Endothelial cell (in vitro differentiated cells): ENCODE measurements around the gene AGPAT3. TPM values are rescaled to one million over a fixed set of nuclear protein-coding genes. Genes with fewer than 3 reads are reported as not detected.

Experiments used
- DNase-seq: peaks from one replicate; pipeline ENCODE4 v3.0.0; 2021; ENCODE audit warnings: low spot score
- H3K27ac Mint-ChIP-seq: one replicate; pipeline ENCODE4 v1.8.0; 2021; ENCODE audit warnings: mixed read lengths, inconsistent platforms; ENCODE audit not compliant: unreplicated experiment
- H3K27me3 Mint-ChIP-seq: one replicate; pipeline ENCODE4 v1.8.0; 2021; ENCODE audit warnings: mild to moderate bottlenecking, moderate library complexity, mixed read lengths, inconsistent platforms; ENCODE audit not compliant: unreplicated experiment
- H3K36me3 Mint-ChIP-seq: one replicate; pipeline ENCODE4 v1.8.0; 2021; ENCODE audit warnings: mild to moderate bottlenecking, low read depth, mixed read lengths, inconsistent platforms; ENCODE audit not compliant: unreplicated experiment
- H3K4me1 Mint-ChIP-seq: one replicate; pipeline ENCODE4 v1.8.0; 2021; ENCODE audit warnings: mild to moderate bottlenecking, mixed read lengths, inconsistent platforms; ENCODE audit not compliant: unreplicated experiment
- H3K4me3 Mint-ChIP-seq: one replicate; pipeline ENCODE4 v1.8.0; 2021; ENCODE audit warnings: mild to moderate bottlenecking, mixed read lengths, inconsistent platforms; ENCODE audit not compliant: unreplicated experiment
- H3K9me3 Mint-ChIP-seq: one replicate; pipeline ENCODE4 v1.8.0; 2021; ENCODE audit warnings: mixed read lengths, inconsistent platforms; ENCODE audit not compliant: unreplicated experiment
- total RNA-seq: library from RNA; stranded (reverse); fragmentation: NEBNext Ultra II Directional; extraction: Animal tissue kit (Norgen Biotek cat#: 25700); gene quantifications from one replicate; pipeline ENCODE4 v1.2.1, GENCODE V29; 2021; ENCODE audit not compliant: unreplicated experiment
- TF ChIP-seq, protein P1 (sequence below): fragments of 200-600 bp; sonication (generic); IDR thresholded peaks from one replicate; pipeline ENCODE4 v1.5.0; 2021; ENCODE audit warnings: antibody characterized with exemption; ENCODE audit not compliant: unreplicated experiment

AGPAT3 gene
- total RNA-seq, 1 donor from 2014 or later: 22.6 TPM

DNA sequence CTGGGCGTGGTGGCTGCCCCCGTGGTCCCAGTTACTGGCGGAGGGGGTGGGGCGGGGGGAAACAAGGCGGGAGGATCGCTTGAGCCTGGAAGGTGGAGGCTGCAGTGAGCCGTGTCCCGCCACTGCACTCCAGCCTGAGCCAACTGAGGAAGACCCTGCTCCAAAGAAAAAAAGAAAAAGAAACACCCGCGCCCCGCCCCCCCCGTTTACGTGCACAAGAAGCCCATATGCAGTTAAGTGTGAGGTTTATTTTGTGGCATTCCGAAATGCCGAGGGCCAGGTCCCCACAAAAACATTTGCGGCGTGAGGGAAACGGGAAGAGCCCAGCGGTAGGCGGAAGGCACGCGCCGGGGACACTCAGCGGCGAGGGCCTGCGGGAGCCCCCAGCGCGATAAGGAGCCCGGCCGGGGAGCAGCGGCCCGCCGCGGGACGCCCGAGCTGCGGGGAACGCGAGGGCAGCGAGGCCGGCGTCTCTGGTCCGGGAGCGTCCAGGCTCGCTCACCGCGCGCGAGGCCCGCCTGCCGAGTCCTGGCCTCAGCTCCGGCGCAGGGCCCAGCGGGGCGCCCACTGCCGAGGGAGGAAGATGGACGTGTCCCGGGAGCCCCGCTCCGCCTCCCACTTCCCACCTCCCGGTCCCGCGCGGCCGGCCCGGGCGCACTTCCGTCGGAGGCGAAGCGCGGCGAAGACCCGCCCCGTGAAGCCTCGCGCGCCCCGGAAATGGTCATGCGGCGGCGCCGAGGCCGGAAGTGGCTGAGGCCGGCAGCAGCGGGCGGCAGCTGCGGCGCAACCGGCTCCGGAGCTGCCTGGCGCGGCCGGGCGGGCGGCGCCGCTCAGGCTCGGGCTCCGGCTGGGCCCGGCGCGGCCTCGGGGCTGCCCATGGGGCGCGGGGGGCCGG is 146.8 kb downstream of the AGPAT3 start, which contains the start of gene TRAPPC10:
TRAPPC10 (plus strand) TSS at position 731 of the 895 bp plus-strand sequence. CDS start 185 bp downstream, outside the sequence.
- Mint-ChIP-seq H3K9me3 (no peaks in the 10 kb centered on the region), H3K36me3 (peaks cover 5% of the 10 kb centered on the region), H3K4me3 (peak within 1 kb of the TSS; percentile 94), H3K4me1 (peaks cover 27% of the 10 kb centered on the region), H3K27ac (peak within 1 kb of the TSS; percentile 84), H3K27me3 (peaks cover 7% of the 10 kb centered on the region)
- TF ChIP-seq, protein P1, sequence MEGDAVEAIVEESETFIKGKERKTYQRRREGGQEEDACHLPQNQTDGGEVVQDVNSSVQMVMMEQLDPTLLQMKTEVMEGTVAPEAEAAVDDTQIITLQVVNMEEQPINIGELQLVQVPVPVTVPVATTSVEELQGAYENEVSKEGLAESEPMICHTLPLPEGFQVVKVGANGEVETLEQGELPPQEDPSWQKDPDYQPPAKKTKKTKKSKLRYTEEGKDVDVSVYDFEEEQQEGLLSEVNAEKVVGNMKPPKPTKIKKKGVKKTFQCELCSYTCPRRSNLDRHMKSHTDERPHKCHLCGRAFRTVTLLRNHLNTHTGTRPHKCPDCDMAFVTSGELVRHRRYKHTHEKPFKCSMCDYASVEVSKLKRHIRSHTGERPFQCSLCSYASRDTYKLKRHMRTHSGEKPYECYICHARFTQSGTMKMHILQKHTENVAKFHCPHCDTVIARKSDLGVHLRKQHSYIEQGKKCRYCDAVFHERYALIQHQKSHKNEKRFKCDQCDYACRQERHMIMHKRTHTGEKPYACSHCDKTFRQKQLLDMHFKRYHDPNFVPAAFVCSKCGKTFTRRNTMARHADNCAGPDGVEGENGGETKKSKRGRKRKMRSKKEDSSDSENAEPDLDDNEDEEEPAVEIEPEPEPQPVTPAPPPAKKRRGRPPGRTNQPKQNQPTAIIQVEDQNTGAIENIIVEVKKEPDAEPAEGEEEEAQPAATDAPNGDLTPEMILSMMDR: no peak
- peak; percentile 66 for DNase-seq

DNA sequence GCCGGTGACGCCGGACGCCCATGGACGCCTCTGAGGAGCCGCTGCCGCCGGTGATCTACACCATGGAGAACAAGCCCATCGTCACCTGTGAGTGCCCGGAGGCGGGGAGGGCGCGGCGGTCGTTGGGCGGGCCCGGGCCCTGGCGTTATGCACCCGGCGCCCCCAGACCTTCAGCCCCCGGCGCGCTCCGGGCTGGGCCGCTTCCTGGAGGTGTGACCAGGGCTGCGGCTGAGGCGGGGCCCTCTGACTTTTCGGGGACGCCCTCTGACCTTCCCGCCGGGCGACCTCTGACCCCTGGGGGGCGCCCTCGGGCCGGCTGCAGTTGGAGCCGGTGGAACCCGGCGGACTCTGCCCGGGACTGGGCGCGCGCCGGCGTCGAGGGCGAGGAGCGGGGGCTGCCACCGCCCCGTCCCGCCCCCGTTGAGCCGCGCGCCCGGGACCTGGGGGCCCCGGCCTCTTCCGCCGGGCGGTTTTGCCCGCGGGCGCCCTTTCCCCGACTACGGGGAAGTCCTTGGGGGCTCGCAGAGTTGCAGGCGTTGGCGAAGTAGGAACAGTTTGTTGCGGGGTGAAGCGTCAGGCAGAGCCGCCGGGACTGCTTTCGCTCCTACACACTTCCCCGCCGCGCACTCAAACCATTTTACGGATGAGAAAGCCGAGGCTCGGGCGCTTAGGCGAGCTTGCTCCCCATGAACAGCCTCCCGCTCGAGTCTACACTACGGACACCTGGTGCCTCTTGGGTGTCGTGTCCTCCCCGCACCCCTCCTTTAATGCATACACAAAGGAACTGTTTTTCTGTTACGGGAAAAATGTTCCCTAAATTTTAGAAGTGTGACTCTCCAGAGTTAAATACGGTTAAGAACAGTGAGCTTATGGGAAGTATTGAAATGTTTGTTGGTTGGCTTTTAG is 147.7 kb downstream of the AGPAT3 start:
- H3K27ac Mint-ChIP-seq: peak overlapping the region; percentile 84
- no peaks in the 10 kb centered on the region for H3K9me3 Mint-ChIP-seq
- peak; percentile 81 for DNase-seq
- TF ChIP-seq, protein P1: peak; percentile 71
- peaks cover 5% of the 10 kb centered on the region for H3K36me3 Mint-ChIP-seq
- peaks cover 27% of the 10 kb centered on the region for H3K4me1 Mint-ChIP-seq
- H3K4me3 Mint-ChIP-seq: peak overlapping the region; percentile 94
- peaks cover 7% of the 10 kb centered on the region for H3K27me3 Mint-ChIP-seq

DNA sequence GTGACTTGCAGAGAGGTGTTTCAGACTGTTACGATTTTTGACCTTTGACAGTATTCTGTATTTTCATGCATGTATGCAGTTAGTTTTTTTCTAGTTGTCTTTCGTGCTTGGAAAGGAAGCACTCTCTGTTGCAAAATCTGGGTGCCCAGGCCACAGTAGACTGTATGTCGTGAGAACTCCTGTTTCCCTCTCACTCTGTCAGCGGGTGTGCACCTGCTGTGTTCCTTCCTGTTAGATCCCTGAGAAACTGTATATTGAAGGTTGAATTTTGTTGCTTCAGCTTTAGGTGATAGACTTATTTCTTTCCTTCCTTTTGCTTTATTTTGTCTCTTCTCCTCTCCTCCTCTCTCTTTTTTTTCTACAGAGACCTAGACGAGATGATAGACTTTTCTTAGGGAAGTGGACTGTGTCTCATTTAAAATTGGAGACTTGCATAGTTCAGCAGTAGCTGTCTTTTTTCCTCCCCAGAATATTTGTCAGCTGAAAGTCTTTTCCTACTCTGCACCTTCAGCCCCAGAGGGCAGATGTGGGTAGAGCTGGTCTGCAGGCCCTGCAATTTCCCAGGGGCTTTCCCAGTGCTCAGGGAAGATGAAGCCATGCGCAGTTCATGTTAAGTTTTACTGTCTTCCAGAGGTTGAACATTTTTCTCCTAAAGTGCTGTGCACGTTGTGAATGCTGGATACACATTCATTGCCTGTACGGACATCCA is 148.5 kb downstream of the AGPAT3 start:
- TF ChIP-seq, protein P1: no peak

DNA sequence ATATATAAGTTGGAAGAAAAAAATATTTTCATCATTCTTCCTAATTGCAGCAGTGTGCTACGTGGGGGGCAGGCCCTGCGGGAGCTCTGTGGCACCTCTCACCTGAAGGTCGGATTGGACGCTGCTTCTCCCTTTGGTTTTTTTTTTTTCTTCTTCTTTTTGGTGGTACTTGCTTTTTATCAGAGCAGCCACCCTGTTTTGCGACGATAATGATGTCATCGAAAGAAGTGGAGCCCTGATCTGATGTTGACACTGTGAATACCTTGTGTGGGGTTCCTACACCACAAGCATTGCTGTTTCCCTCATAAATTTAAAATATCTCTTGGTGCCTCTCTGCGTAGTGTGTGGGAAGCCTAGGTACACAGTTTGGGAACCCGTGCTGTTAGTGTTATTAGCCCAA is 152.6 kb downstream of the AGPAT3 start:
- H3K27ac Mint-ChIP-seq: no peak overlapping the region
- peaks cover 5% of the 10 kb centered on the region for H3K36me3 Mint-ChIP-seq
- no peak for DNase-seq
- H3K9me3 Mint-ChIP-seq: no peaks in the 10 kb centered on the region
- peaks cover 5% of the 10 kb centered on the region for H3K27me3 Mint-ChIP-seq
- no peak overlapping the region for H3K4me3 Mint-ChIP-seq
- H3K4me1 Mint-ChIP-seq: peaks cover 28% of the 10 kb centered on the region
- TF ChIP-seq, protein P1: no peak

More for the DNA sequence above, 148.5 kb downstream of the AGPAT3 start:
- H3K4me1 Mint-ChIP-seq: peaks cover 27% of the 10 kb centered on the region
- H3K9me3 Mint-ChIP-seq: no peaks in the 10 kb centered on the region
- peaks cover 5% of the 10 kb centered on the region for H3K36me3 Mint-ChIP-seq
- DNase-seq: peak; percentile 20
- peak overlapping the region; percentile 94 for H3K4me3 Mint-ChIP-seq
- peak overlapping the region; percentile 84 for H3K27ac Mint-ChIP-seq
- peaks cover 7% of the 10 kb centered on the region for H3K27me3 Mint-ChIP-seq
